ENCODE measurements around the gene CLIC2.
"Not testable (repeated sequence)": the region's sequence is repeated elsewhere in the genome, so short reads cannot be mapped to it uniquely, and the experiment has no call there.

The CLIC2 gene

GRCh38 chrX:155334486-155335336 is at the start of gene CLIC2:
Gene CLIC2 (minus strand): TSS chrX:155334614. CDS start chrX:155334427, 187 bp downstream.
- no peak for DNase-seq

GRCh38 chrX:155382529-155382967 is 48.1 kb upstream of the CLIC2 start:
- not testable (repeated sequence) for DNase-seq

- DNase-seq = not testable (repeated sequence)
Measured at GRCh38 chrX:155381843-155382528, 47.6 kb upstream of the CLIC2 start, which contains the start of gene F8A2. Gene F8A2 (plus strand): TSS chrX:155382095. CDS start chrX:155382115, 20 bp downstream.

GRCh38 chrX:155379802-155380201 is 45.4 kb upstream of the CLIC2 start:
- DNase-seq = not testable (repeated sequence)

- not testable (repeated sequence) for DNase-seq
Measured at GRCh38 chrX:155373777-155374458, 39.5 kb upstream of the CLIC2 start.

GRCh38 chrX:155363712-155364111 is 29.3 kb upstream of the CLIC2 start:
- not testable (repeated sequence) for DNase-seq

GRCh38 chrX:155349448-155349847 is 15.0 kb upstream of the CLIC2 start:
- DNase-seq = not testable (repeated sequence)

- DNase-seq = not testable (repeated sequence)
Measured at GRCh38 chrX:155345689-155346088, 11.3 kb upstream of the CLIC2 start.

- not testable (repeated sequence) for DNase-seq
Measured at GRCh38 chrX:155335337-155335712, 911 bp upstream of the CLIC2 start.

GRCh38 chrX:155333544-155334100 is 792 bp downstream of the CLIC2 start:
- DNase-seq = no peak

- DNase-seq = no peak
Measured at GRCh38 chrX:155330992-155331391, 3.4 kb downstream of the CLIC2 start.

GRCh38 chrX:155329293-155329692 is 5.1 kb downstream of the CLIC2 start:
- DNase-seq = no peak

GRCh38 chrX:155326610-155327009 is 7.8 kb downstream of the CLIC2 start:
- no peak for DNase-seq

GRCh38 chrX:155314260-155314659 is 20.2 kb downstream of the CLIC2 start:
- no peak for DNase-seq

- no peak for DNase-seq
Measured at GRCh38 chrX:155313766-155314165, 20.6 kb downstream of the CLIC2 start.

- no peak for DNase-seq
Measured at GRCh38 chrX:155293771-155294170, 40.6 kb downstream of the CLIC2 start.

GRCh38 chrX:155279873-155280272 is 54.5 kb downstream of the CLIC2 start:
- DNase-seq = no peak

- no peak for DNase-seq
Measured at GRCh38 chrX:155270969-155271368, 63.4 kb downstream of the CLIC2 start.

GRCh38 chrX:155267995-155268394 is 66.4 kb downstream of the CLIC2 start:
- DNase-seq = not testable (repeated sequence)

GRCh38 chrX:155266439-155266838 is 68.0 kb downstream of the CLIC2 start:
- no peak for DNase-seq

- DNase-seq = peak; percentile 18 to 52 (median 22)
Measured at GRCh38 chrX:155263854-155264628, 70.4 kb downstream of the CLIC2 start, which contains the start of gene RAB39B. Gene RAB39B (minus strand): TSS chrX:155264491. CDS start chrX:155264288, 203 bp downstream.
